ENCODE results near the gene LDHD. TPM values are rescaled to one million over a fixed set of nuclear protein-coding genes. Genes with fewer than 3 reads are reported as not detected.

Gene LDHD
- total and polyA plus RNA-seq, 10 of the 15 experiments (the other 5 are each of a cell fraction or from before 2014, with no cell fraction given): 0.10 to 0.12 TPM; not detected in 8

DNA sequence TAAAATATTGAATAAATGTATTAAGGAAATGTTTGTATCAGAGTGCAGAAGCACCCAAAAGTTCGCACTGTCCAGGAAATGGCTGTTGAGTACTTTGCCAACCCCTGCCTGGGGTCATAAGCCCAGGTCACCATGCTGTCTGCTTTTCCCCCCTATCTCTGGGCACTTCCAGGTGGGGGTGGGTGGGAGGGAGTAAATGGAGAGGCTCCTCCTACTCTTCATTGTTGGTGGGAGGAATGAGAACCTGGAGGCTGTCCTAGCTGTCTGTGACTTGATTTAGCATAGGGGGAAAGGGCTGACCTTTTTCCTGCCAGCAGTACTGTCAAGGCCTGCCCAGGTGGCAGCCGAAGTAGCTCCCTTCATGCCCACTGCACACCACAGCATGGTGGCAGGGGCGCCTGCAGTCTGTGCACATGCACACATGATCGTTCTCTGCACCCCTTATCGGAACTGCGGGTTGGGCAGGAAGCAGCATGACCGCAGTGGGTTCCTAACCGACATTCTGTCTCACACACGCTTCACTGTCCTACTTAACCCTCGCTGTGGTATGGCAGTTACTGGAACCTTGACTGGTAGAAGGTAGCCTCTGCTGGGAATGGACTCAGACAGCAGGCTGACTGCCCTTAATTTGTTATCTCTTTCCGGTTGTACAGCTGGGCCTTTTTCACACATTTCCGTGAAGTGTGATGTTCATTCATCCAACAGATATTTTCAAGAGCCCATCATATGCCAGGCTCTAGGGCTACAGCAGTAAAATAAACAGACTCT, 41.5 kb downstream of the LDHD start (continued):
- TF ChIP-seq, protein P1, sequence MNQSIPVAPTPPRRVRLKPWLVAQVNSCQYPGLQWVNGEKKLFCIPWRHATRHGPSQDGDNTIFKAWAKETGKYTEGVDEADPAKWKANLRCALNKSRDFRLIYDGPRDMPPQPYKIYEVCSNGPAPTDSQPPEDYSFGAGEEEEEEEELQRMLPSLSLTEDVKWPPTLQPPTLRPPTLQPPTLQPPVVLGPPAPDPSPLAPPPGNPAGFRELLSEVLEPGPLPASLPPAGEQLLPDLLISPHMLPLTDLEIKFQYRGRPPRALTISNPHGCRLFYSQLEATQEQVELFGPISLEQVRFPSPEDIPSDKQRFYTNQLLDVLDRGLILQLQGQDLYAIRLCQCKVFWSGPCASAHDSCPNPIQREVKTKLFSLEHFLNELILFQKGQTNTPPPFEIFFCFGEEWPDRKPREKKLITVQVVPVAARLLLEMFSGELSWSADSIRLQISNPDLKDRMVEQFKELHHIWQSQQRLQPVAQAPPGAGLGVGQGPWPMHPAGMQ (IDR thresholded peaks at IDR 0.05; ENCODE audit: borderline replicate concordance): no peak
- TF ChIP-seq WRNIP1 (IDR thresholded peaks at IDR 0.05; ENCODE audit: borderline replicate concordance, low read depth, low read length): no peak
- peak; percentile 39; the same call in 1 of the 2 replicates for TF ChIP-seq LARP7 (IDR thresholded peaks at IDR 0.05)
- 0 out of 2 replicates have a peak, but pooled peaks have one; percentile 18 for TF ChIP-seq RAD21 (IDR thresholded peaks at IDR 0.05; ENCODE audit: insufficient read depth, low read depth, low read length)
- no peak for TF ChIP-seq TAF1 (IDR thresholded peaks at IDR 0.05; ENCODE audit: borderline replicate concordance, low read depth, low read length)
- TF ChIP-seq TBL1XR1 (IDR thresholded peaks at IDR 0.05; ENCODE audit: low read depth, low read length): no peak; the same call in 1 of the 2 replicates
- peak; percentile 66 for TF ChIP-seq MTA2 (IDR thresholded peaks at IDR 0.05; ENCODE audit: low read depth)
- TF ChIP-seq RELA (IDR thresholded peaks at IDR 0.05; ENCODE audit: borderline replicate concordance, partially characterized antibody): no peak
- no peak for TF ChIP-seq ZBTB11 (CRISPR knock-in tag; IDR thresholded peaks at IDR 0.05)
- TF ChIP-seq CEBPZ (IDR thresholded peaks at IDR 0.05; ENCODE audit: low read depth, low read length): no peak
- no peak for TF ChIP-seq E2F4 (IDR thresholded peaks at IDR 0.05; ENCODE audit: low read depth, low read length)
- TF ChIP-seq EZH2 (IDR thresholded peaks at IDR 0.05; ENCODE audit: borderline replicate concordance, control insufficient read depth, low read depth, low read length): no peak
- TF ChIP-seq BHLHE40 (IDR thresholded peaks at IDR 0.05; ENCODE audit: borderline replicate concordance in 1 of 2, low read depth in 2 of 2, low read length in 1 of 2): peak; percentile 86 to 91
- no peak for TF ChIP-seq ZNF217 (IDR thresholded peaks at IDR 0.05)
- TF ChIP-seq ETV6 (conservative IDR thresholded peaks at IDR 0.05 in 1 of 2, IDR thresholded peaks at IDR 0.05 in 1 of 2; ENCODE audit: borderline replicate concordance in 1 of 2, low read depth in 1 of 2): peak in 1 of 2 experiments; percentile 89; a peak in 2 of 4 replicates
- peak; percentile 52 for TF ChIP-seq CREM (IDR thresholded peaks at IDR 0.05; ENCODE audit: low read depth)
- TF ChIP-seq PBX3 (IDR thresholded peaks at IDR 0.05; ENCODE audit: insufficient replicate concordance, low read depth, low read length): no peak
